K562 (cell line): ENCODE results near the gene ROBO2. TPM values are rescaled to one million over a fixed set of nuclear protein-coding genes. Genes with fewer than 3 reads are reported as not detected.

Source experiments
- ATAC-seq: fragments of 200-7000 bp; cut with Tn5 transposase; 3 replicates; pipeline ENCODE4 v1.9.1; 2020; ENCODE audit warnings: moderate library complexity
- BruUV-seq: library from RNA; stranded (reverse); fragments of 400-500 nt; replicated peaks from 2 replicates; lab custom pipeline; 2021; lab: Mats Ljungman, UMichigan
- CTCF ChIA-PET: fragments of 300-600 bp; formaldehyde crosslinking; extraction: SDS; loops from one replicate; lab custom pipeline; 2021; ENCODE audit warnings: low intra/inter-chr PET ratio; lab: Yijun Ruan, JAX
- POLR2A ChIA-PET: fragments of 300-600, 350-650 bp; sonication (Branson Sonifier 250); formaldehyde crosslinking; extraction: SDS; loops from one replicate; lab custom pipeline; 2021; ENCODE audit warnings: antibody characterized with exemption, inconsistent platforms; lab: Yijun Ruan, JAX
- DNase-seq, 4 experiments: peaks; one replicate each; pipeline versions ENCODE4 v3.0.0 to v3.0.0-alpha.2; 2011 to 2018; ENCODE audit warnings: low spot score in 3 of 4, mixed read lengths in 3 of 4; ENCODE audit errors: extremely low read depth in 1 of 4
- FAIRE-seq: peaks from 2 replicates; lab custom pipeline; 2011; peaks lifted over from hg19 to GRCh38; lab: Jason Lieb, UNC
- H2AFZ ChIP-seq: 2 replicates; pipeline ENCODE4 v1.6.0; 2011; ENCODE audit warnings: low read depth, low read length, control low read depth, inconsistent platforms
- H3K27ac ChIP-seq: fragments of 200-600 bp; 3 replicates; pipeline ENCODE4 v1.8.0; 2011; ENCODE audit warnings: low read depth, mild to moderate bottlenecking, control low read depth, inconsistent platforms, low read length, moderate library complexity, mixed read lengths; ENCODE audit errors: extremely low read depth
- H3K27me3 ChIP-seq, 2 experiments: fragments of 300-600 bp in 1 of 2; 2 replicates in 1 of 2; 3 replicates in 1 of 2; pipeline versions ENCODE4 v1.6.0 to v1.8.0; 2011; ENCODE audit warnings: inconsistent platforms in 2 of 2, low read length in 2 of 2, mild to moderate bottlenecking in 1 of 2, mixed read lengths in 1 of 2, moderate library complexity in 1 of 2; ENCODE audit not compliant: control insufficient read depth in 2 of 2, insufficient read depth in 2 of 2
- H3K36me3 ChIP-seq: fragments of 300-600 bp; 3 replicates; pipeline ENCODE4 v1.8.0; 2011; ENCODE audit warnings: mild to moderate bottlenecking, low read length, inconsistent platforms; ENCODE audit not compliant: control insufficient read depth, insufficient read depth
- H3K4me1 ChIP-seq, 2 experiments: fragments of 200-600 bp in 1 of 2; replicated peaks in 1 of 2; 2 replicates in 1 of 2; 3 replicates in 1 of 2; pipeline versions ENCODE4 v1.5.1 to v1.8.0; 2011; ENCODE audit warnings: inconsistent platforms in 2 of 2, low read length in 2 of 2, mild to moderate bottlenecking in 1 of 2, mixed read lengths in 1 of 2, moderate library complexity in 1 of 2; ENCODE audit not compliant: control insufficient read depth in 2 of 2, insufficient read depth in 2 of 2
- H3K4me2 ChIP-seq: 2 replicates; pipeline ENCODE4 v1.6.1; 2011; ENCODE audit warnings: low read length, control low read depth, inconsistent platforms, mixed read lengths; ENCODE audit not compliant: insufficient read depth
- H3K4me3 ChIP-seq: fragments of 200-600 bp; sonication (generic), shearing (Covaris generic); 2 replicates; pipeline ENCODE4 v1.5.1; 2016; ENCODE audit warnings: control low read depth, inconsistent platforms
- H3K79me2 ChIP-seq: fragments of 200-600 bp; 3 replicates; pipeline ENCODE4 v1.8.0; 2011; ENCODE audit warnings: low read length, inconsistent platforms; ENCODE audit not compliant: control insufficient read depth, insufficient read depth
- H3K9ac ChIP-seq, 2 experiments: 2 replicates each; pipeline versions ENCODE4 v1.6.0 to v1.6.1; 2011; ENCODE audit warnings: low read depth in 2 of 2, low read length in 2 of 2, control low read depth in 1 of 2, inconsistent platforms in 1 of 2, mild to moderate bottlenecking in 1 of 2, mixed read lengths in 1 of 2; ENCODE audit not compliant: insufficient read depth in 1 of 2
- H3K9me1 ChIP-seq: one replicate; pipeline ENCODE4 v1.6.0; 2011; ENCODE audit warnings: inconsistent platforms, mild to moderate bottlenecking, low read length, moderate library complexity; ENCODE audit not compliant: control insufficient read depth, insufficient read depth
- H3K9me3 ChIP-seq: replicated peaks from 2 replicates; pipeline ENCODE4 v1.5.1; 2011; ENCODE audit warnings: low read depth, low read length, inconsistent platforms; ENCODE audit not compliant: control insufficient read depth, insufficient read depth
- H4K20me1 ChIP-seq: replicated peaks from 2 replicates; pipeline ENCODE4 v1.6.1; 2011; ENCODE audit warnings: low read length, inconsistent platforms, mixed read lengths; ENCODE audit not compliant: control insufficient read depth, insufficient read depth
- BMI1 ChIP-seq: fragments of 150-350 bp; IDR thresholded peaks from 2 replicates; pipeline ENCODE4 v1.6.1; 2014; ENCODE audit warnings: low read length
- CBX1 ChIP-seq: sonication (generic); IDR thresholded peaks from 2 replicates; pipeline ENCODE4 v1.6.1; 2016; ENCODE audit warnings: antibody characterized with exemption, low read depth, mild to moderate bottlenecking
- GTF3C2 ChIP-seq: IDR thresholded peaks from 3 replicates; pipeline ENCODE4 v1.6.1; 2011; ENCODE audit warnings: borderline replicate concordance, mild to moderate bottlenecking, moderate library complexity; ENCODE audit not compliant: insufficient read length; ENCODE audit errors: extremely low read depth
- HDAC1 ChIP-seq, 2 experiments: fragments of 450-650 bp; IDR thresholded peaks; 2 replicates each; pipeline ENCODE4 v1.6.1; 2016 to 2017; ENCODE audit warnings: inconsistent platforms in 1 of 2, mild to moderate bottlenecking in 1 of 2, moderate library complexity in 1 of 2
- PHB ChIP-seq: fragments of 250-450 bp; sonication (Bioruptor Pico); IDR thresholded peaks from 2 replicates; pipeline ENCODE4 v1.5.0; 2021
- TCF7 ChIP-seq: sonication (generic); IDR thresholded peaks from 2 replicates; pipeline ENCODE4 v1.6.1; 2016; ENCODE audit warnings: antibody characterized with exemption, borderline replicate concordance
- TFE3 ChIP-seq: fragments of 450-650 bp; formaldehyde crosslinking; IDR thresholded peaks from 2 replicates; pipeline ENCODE4 v1.4.0; 2020; ENCODE audit warnings: mild to moderate bottlenecking, mixed read lengths
- U2AF2 ChIP-seq: fragments of 200-400 bp; formaldehyde crosslinking; optimal IDR thresholded peaks from 2 replicates; pipeline ENCODE3; 2017; ENCODE audit warnings: low read depth, mild to moderate bottlenecking, low read length
- ZBTB9 ChIP-seq: fragments of 450-650 bp; formaldehyde crosslinking; IDR thresholded peaks from 2 replicates; pipeline ENCODE4 v1.4.0; 2020; ENCODE audit warnings: mild to moderate bottlenecking, moderate library complexity
- ZNF282 ChIP-seq: sonication (generic); formaldehyde crosslinking; IDR thresholded peaks from 2 replicates; pipeline ENCODE4 v1.8.1; 2023; ENCODE audit warnings: missing genetic modification reagents
- WGBS: fragments of 100-300 bp; shearing (Covaris generic); methylation state at CpG from one replicate; pipeline ENCODE4 v1.1.6; 2016; ENCODE audit warnings: low coverage, mixed read lengths; ENCODE audit not compliant: insufficient coverage; ENCODE audit errors: missing lambda C conversion rate; 5-methylcytosine and 5-hydroxymethylcytosine counted together
- in situ Hi-C: fragments of 300-500 bp; cut with MboI; formaldehyde crosslinking; loops from 4 replicates; pipeline ENCODE4 v1.15.0; 2018; ENCODE audit warnings: inconsistent platforms, mixed read lengths
- intact Hi-C: fragments of 100-400 bp; cut with micrococcal nuclease; formaldehyde crosslinking; loops from 2 replicates; pipeline ENCODE4 v1.14.2; 2022
- polyA plus RNA-seq, 8 experiments: library from polyadenylated mRNA; depleted of rRNA in 4 of 8; stranded (reverse) in 5 of 8; unstranded in 3 of 8; fragments of >200 nt; fragmentation: Nextera tagmentation in 2 of 8; fragmentation: Illumina TruSeq in 1 of 8; extraction: Ambion mirVana in 2 of 8; extraction: Trizol in 1 of 8; gene quantifications; 2 replicates each; pipeline versions ENCODE4 v1.2.1 to v1.2.3, GENCODE V29; 2011 to 2014; ENCODE audit warnings: inconsistent platforms in 1 of 8, missing spikeins in 1 of 8
- total RNA-seq, 7 experiments: library from RNA; depleted of rRNA in 6 of 7; stranded (reverse); fragments of >200 nt in 6 of 7; fragmentation: Illumina TruSeq in 2 of 7; extraction: Trizol in 2 of 7; gene quantifications; 2 replicates each; pipeline versions ENCODE4 v1.2.1 to v1.2.3, GENCODE V29; 2011 to 2021; ENCODE audit warnings: low replicate concordance in 1 of 7

ROBO2 gene
- total and polyA plus RNA-seq, 9 of the 15 experiments (the other 6 are each of a cell fraction or from before 2014, with no cell fraction given) = 0.84 to 3.0 (median 1.7) TPM

GRCh38 chr3:77652624-77653023 lies 612.7 kb downstream of the ROBO2 start (continued):
- no peak for TF ChIP-seq GTF3C2
- TF ChIP-seq, all 486 proteins: peak for 0

DNA sequence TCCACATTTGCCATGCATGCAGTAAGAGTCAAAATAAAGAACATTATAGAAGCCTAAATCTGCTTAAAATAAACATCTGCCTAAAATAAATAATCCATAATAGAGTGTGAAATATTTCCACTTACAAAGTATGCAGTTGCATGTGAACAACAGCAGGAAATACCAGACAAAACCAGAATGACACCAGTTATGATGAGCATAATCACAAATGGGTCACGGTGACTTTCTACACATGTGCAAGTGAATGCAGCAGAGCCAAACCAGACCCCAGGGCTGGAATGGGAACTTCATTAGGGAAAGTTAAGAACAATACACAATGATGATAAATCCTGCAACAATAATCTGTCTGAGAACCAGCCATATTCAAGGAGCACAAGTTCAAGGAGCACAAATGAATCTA lies 615.5 kb downstream of the ROBO2 start:
- H3K79me2 ChIP-seq = no peaks in the 10 kb centered on the region
- intact Hi-C loops = no loop called here
- H3K4me2 ChIP-seq = no peak overlapping the region
- TF ChIP-seq BMI1 (no peak), ZBTB9 (CRISPR knock-in tag) (no peak), U2AF2 (no peak), CBX1 (no peak), TCF7 (no peak), TFE3 (CRISPR knock-in tag) (no peak), ZNF282 (CRISPR knock-in tag) (no peak), PHB (CRISPR knock-in tag) (no peak), HDAC1 (IDR thresholded peaks at IDR 0.05) (no peak)

More for the DNA sequence above, 615.5 kb downstream of the ROBO2 start:
- no peak overlapping the region for H2AFZ ChIP-seq
- CTCF ChIA-PET = no interaction called here
- no TSS peak for BruUV-seq
- H3K4me1 ChIP-seq = no peaks in the 10 kb centered on the region
- 0% methylated on average over 1 of the region's 1 CpG for WGBS
- H3K9ac ChIP-seq = no peak overlapping the region
- POLR2A ChIA-PET = no interaction called here
- H3K9me3 ChIP-seq = no peaks in the 10 kb centered on the region
- no peak for DNase-seq
- H4K20me1 ChIP-seq = no peaks in the 10 kb centered on the region
- H3K4me3 ChIP-seq = no peak overlapping the region
- H3K36me3 ChIP-seq = no peaks in the 10 kb centered on the region
- H3K9me1 ChIP-seq = no peaks in the 10 kb centered on the region
- no peak for ATAC-seq
- no peak for FAIRE-seq
- H3K27me3 ChIP-seq = no peaks in the 10 kb centered on the region
- in situ Hi-C loops = no loop called here
- H3K27ac ChIP-seq = no peak overlapping the region
